Measurements from ENCODE around the gene GSK3B. TPM values are rescaled to one million over a fixed set of nuclear protein-coding genes. Genes with fewer than 3 reads are reported as not detected.

GSK3B gene
- total and polyA plus RNA-seq, 10 of the 15 experiments (the other 5 are each of a cell fraction or from before 2014, with no cell fraction given), result 8.5 to 49.8 (median 25.5) TPM

GRCh38 chr3:120119846-120120510, 25.7 kb upstream of the GSK3B start:
- Histone ChIP-seq H4K20me1 (ENCODE audit: control insufficient read depth, insufficient read depth) (no peaks in the 10 kb centered on the region), H3K79me2 (ENCODE audit: control insufficient read depth, insufficient read depth, low read length) (no peaks in the 10 kb centered on the region), H2AFZ (ENCODE audit: control insufficient read depth, low read depth, low read length) (no peak overlapping the region), H3K9ac (ENCODE audit: control insufficient read depth, insufficient read depth, low read length) (no peak overlapping the region), H3K4me1 (ENCODE audit: control insufficient read depth, insufficient read depth, low read length) (no peaks in the 10 kb centered on the region), H3K27ac (ENCODE audit: control insufficient read depth, insufficient read depth) (no peak overlapping the region), H3K27me3 (replicated peaks in 1 of 2; ENCODE audit: control insufficient read depth in 2 of 2, insufficient read depth in 2 of 2, low read length in 1 of 2) (no peaks in the 10 kb centered on the region), H3K4me2 (ENCODE audit: control insufficient read depth, insufficient read depth) (no peak overlapping the region), H3K9me3 (replicated peaks; ENCODE audit: control insufficient read depth, insufficient read depth, low read length) (peaks cover 2% of the 10 kb centered on the region; the same call in 1 of the 3 replicates), H3K4me3 (no peak overlapping the region), H3K36me3 (ENCODE audit: control insufficient read depth in 2 of 2, insufficient read depth in 2 of 2, low read length in 1 of 2) (no peaks in the 10 kb centered on the region)
- FAIRE-seq (no peak), ATAC-seq (no peak), DNase-seq (ENCODE audit: low read depth, low spot score) (no peak)
- BruUV-seq (replicated peaks), result no TSS peak
- ChIA-PET RAD21 (ENCODE audit: unreplicated experiment) (no interaction called here), SMC1A (ENCODE audit: uncharacterized antibody, unreplicated experiment) (interaction anchor here (0.7 to 0.8 kb wide), 2 partner anchors 24 to 1330 kb away, joined by 3 read pairs; no protein-coding TSS in a partner anchor), CTCF (no interaction called here), POLR2A (no interaction called here)
- TF ChIP-seq ELK1 (IDR thresholded peaks at IDR 0.05; ENCODE audit: low read depth, low read length), result no peak
- TF ChIP-seq ZNF687 (IDR thresholded peaks at IDR 0.05), result no peak
- no peak for TF ChIP-seq STAT3 (IDR thresholded peaks at IDR 0.05; ENCODE audit: low read depth, low read length)
- TF ChIP-seq ZNF384 (IDR thresholded peaks at IDR 0.05; ENCODE audit: borderline replicate concordance, low read depth, low read length), result no peak
- TF ChIP-seq BHLHE40 (IDR thresholded peaks at IDR 0.05; ENCODE audit: borderline replicate concordance in 1 of 2, low read depth in 2 of 2, low read length in 1 of 2), result no peak
- TF ChIP-seq STAT1 (conservative IDR thresholded peaks at IDR 0.05), result no peak
- no peak for TF ChIP-seq FOS (IDR thresholded peaks at IDR 0.05; ENCODE audit: borderline replicate concordance, extremely low read depth, insufficient read length)
- no peak for TF ChIP-seq PBX3 (IDR thresholded peaks at IDR 0.05; ENCODE audit: insufficient replicate concordance, low read depth, low read length)
- no peak for TF ChIP-seq NFIC (IDR thresholded peaks at IDR 0.05; ENCODE audit: low read depth, low read length)
- no peak for TF ChIP-seq SP1 (IDR thresholded peaks at IDR 0.05; ENCODE audit: low read depth, low read length)
- TF ChIP-seq NFXL1 (IDR thresholded peaks at IDR 0.05; ENCODE audit: borderline replicate concordance), result no peak
- TF ChIP-seq EED (IDR thresholded peaks at IDR 0.05; ENCODE audit: low read depth), result no peak
- TF ChIP-seq RB1 (IDR thresholded peaks at IDR 0.05; ENCODE audit: borderline replicate concordance), result no peak
- no peak for TF ChIP-seq ZSCAN29 (IDR thresholded peaks at IDR 0.05)
- no peak for TF ChIP-seq PAX5 (IDR thresholded peaks at IDR 0.05; ENCODE audit: borderline replicate concordance, low read depth, low read length)
- no peak for TF ChIP-seq ZNF207 (IDR thresholded peaks at IDR 0.05; ENCODE audit: borderline replicate concordance)
- no peak for TF ChIP-seq GATAD2B (conservative IDR thresholded peaks at IDR 0.05; ENCODE audit: low read depth)
- TF ChIP-seq TARDBP (IDR thresholded peaks at IDR 0.05; ENCODE audit: borderline replicate concordance), result no peak
- 62% methylated on average over 7 of the region's 7 CpGs for WGBS (ENCODE audit: insufficient coverage, insufficient replicate concordance, low lambda C conversion rate, missing lambda C conversion rate)
- intact Hi-C loops (cut with micrococcal nuclease; ENCODE audit: unreplicated experiment), result no loop called here
- in situ Hi-C loops (cut with MboI), result no loop called here
